IMR-90 (cell line): Measurements from ENCODE around the gene CLRN1. TPM values are rescaled to one million over a fixed set of nuclear protein-coding genes. Genes with fewer than 3 reads are reported as not detected.
A peak's percentile ranks its signal among the peaks of the same experiment; 100 is the strongest.

Experiments used
- ATAC-seq: fragments of 200-7000 bp; cut with Tn5 transposase; 2 replicates; pipeline ENCODE4 v1.9.1; 2020; ENCODE audit warnings: low read depth, mild to moderate bottlenecking, moderate library complexity
- BruUV-seq: library from RNA; stranded (reverse); fragments of 400-500 nt; replicated peaks from 2 replicates; lab custom pipeline; 2021; lab: Mats Ljungman, UMichigan
- CTCF ChIA-PET: fragments of 300-600 bp; formaldehyde crosslinking; extraction: SDS; loops from one replicate; lab custom pipeline; 2021; ENCODE audit warnings: antibody characterized with exemption; lab: Yijun Ruan, JAX
- POLR2A ChIA-PET: fragments of 300-600 bp; sonication (Branson Sonifier 250); formaldehyde crosslinking; loops from one replicate; lab custom pipeline; 2022; ENCODE audit warnings: antibody characterized with exemption; ENCODE audit not compliant: unreplicated experiment; lab: Charles Lee
- DNase-seq: peaks from one replicate; pipeline ENCODE4 v3.0.0; 2013
- H2AFZ ChIP-seq: replicated peaks from 2 replicates; pipeline ENCODE3; 2013; ENCODE audit warnings: low read length, mild to moderate bottlenecking; ENCODE audit not compliant: poor library complexity
- H2AK5ac ChIP-seq: 2 replicates; pipeline ENCODE4 v1.6.1; 2013; ENCODE audit warnings: low read depth, low read length, inconsistent platforms
- H2AK9ac ChIP-seq: replicated peaks from 2 replicates; pipeline ENCODE3; 2013; ENCODE audit warnings: mild to moderate bottlenecking, low read depth, low read length, moderate library complexity; ENCODE audit not compliant: poor library complexity
- H2BK120ac ChIP-seq: 2 replicates; pipeline ENCODE4 v1.6.1; 2013; ENCODE audit warnings: low read depth, low read length, inconsistent platforms
- H2BK15ac ChIP-seq: 3 replicates; pipeline ENCODE4 v1.6.1; 2013; ENCODE audit warnings: low read depth, low read length, inconsistent platforms
- H2BK20ac ChIP-seq: 2 replicates; pipeline ENCODE4 v1.6.1; 2013; ENCODE audit warnings: low read depth, mild to moderate bottlenecking, inconsistent platforms, low read length, moderate library complexity
- H2BK5ac ChIP-seq: 2 replicates; pipeline ENCODE4 v1.6.1; 2013; ENCODE audit warnings: mild to moderate bottlenecking, low read depth, low read length, inconsistent platforms; ENCODE audit not compliant: poor library complexity, severe bottlenecking
- H3K14ac ChIP-seq: replicated peaks from 2 replicates; pipeline ENCODE4 v1.6.1; 2013; ENCODE audit warnings: low read depth, low read length, inconsistent platforms
- H3K18ac ChIP-seq: 2 replicates; pipeline ENCODE4 v1.6.1; 2013; ENCODE audit warnings: low read depth, low read length, control low read depth
- H3K23ac ChIP-seq: 2 replicates; pipeline ENCODE4 v1.6.1; 2013; ENCODE audit warnings: low read depth, low read length, inconsistent platforms
- H3K27ac ChIP-seq: 2 replicates; pipeline ENCODE4 v1.5.1; 2013; ENCODE audit warnings: mild to moderate bottlenecking, control low read depth, low read length; ENCODE audit not compliant: insufficient read depth
- H3K27me3 ChIP-seq: 2 replicates; pipeline ENCODE4 v1.6.1; 2013; ENCODE audit warnings: low read length; ENCODE audit not compliant: control insufficient read depth, insufficient read depth
- H3K36me3 ChIP-seq: 2 replicates; pipeline ENCODE4 v1.6.1; 2013; ENCODE audit warnings: low read length, mixed read lengths; ENCODE audit not compliant: control insufficient read depth, insufficient read depth
- H3K4ac ChIP-seq: 2 replicates; pipeline ENCODE4 v1.6.1; 2013; ENCODE audit warnings: low read depth, low read length, inconsistent platforms
- H3K4me1 ChIP-seq: 2 replicates; pipeline ENCODE4 v1.6.1; 2013; ENCODE audit warnings: low read length, mixed read lengths; ENCODE audit not compliant: control insufficient read depth, insufficient read depth
- H3K4me2 ChIP-seq: 2 replicates; pipeline ENCODE4 v1.6.1; 2013; ENCODE audit warnings: low read depth, mild to moderate bottlenecking, control low read depth, low read length, moderate library complexity
- H3K4me3 ChIP-seq: 2 replicates; pipeline ENCODE4 v1.5.1; 2013; ENCODE audit warnings: low read depth, mild to moderate bottlenecking, control low read depth, low read length, moderate library complexity; ENCODE audit not compliant: insufficient read depth
- H3K56ac ChIP-seq: 2 replicates; pipeline ENCODE4 v1.6.1; 2013; ENCODE audit warnings: low read length, inconsistent platforms; ENCODE audit not compliant: insufficient read depth; ENCODE audit errors: extremely low read depth
- H3K79me1 ChIP-seq, 2 experiments: 2 replicates each; pipeline ENCODE4 v1.6.1; 2013; ENCODE audit warnings: low read length in 2 of 2, inconsistent platforms in 1 of 2, low read depth in 1 of 2
- H3K9ac ChIP-seq: 2 replicates; pipeline ENCODE4 v1.6.1; 2013; ENCODE audit warnings: low read depth, low read length, control low read depth
- H3K9me1 ChIP-seq: 2 replicates; pipeline ENCODE4 v1.6.1; 2013; ENCODE audit warnings: low read length, inconsistent platforms; ENCODE audit not compliant: insufficient read depth
- H3K9me3 ChIP-seq: 2 replicates; pipeline ENCODE4 v1.6.1; 2013; ENCODE audit warnings: low read length; ENCODE audit not compliant: control insufficient read depth, insufficient read depth
- H4K20me1 ChIP-seq: 2 replicates; pipeline ENCODE4 v1.6.1; 2013; ENCODE audit warnings: low read length, inconsistent platforms; ENCODE audit not compliant: insufficient read depth
- H4K5ac ChIP-seq: 2 replicates; pipeline ENCODE4 v1.6.1; 2013; ENCODE audit warnings: mild to moderate bottlenecking, low read depth, low read length, control low read depth
- H4K8ac ChIP-seq, 2 experiments: 2 replicates each; pipeline ENCODE4 v1.6.1; 2013; ENCODE audit warnings: low read depth in 2 of 2, low read length in 2 of 2, control low read depth in 1 of 2, inconsistent platforms in 1 of 2
- H4K91ac ChIP-seq: 2 replicates; pipeline ENCODE4 v1.6.1; 2013; ENCODE audit warnings: low read depth, low read length, inconsistent platforms; ENCODE audit not compliant: insufficient read depth
- MAFK ChIP-seq: IDR thresholded peaks from 2 replicates; pipeline ENCODE4 v1.6.1; 2012; ENCODE audit warnings: low read depth, low read length, improper control_type of control experiment
- SMC3 ChIP-seq: fragments of 150-350 bp; IDR thresholded peaks from 2 replicates; pipeline ENCODE4 v1.6.1; 2016; ENCODE audit warnings: low read depth, mild to moderate bottlenecking, antibody characterized with exemption, low read length, moderate library complexity
- WGBS, 2 experiments: methylation state at CpG; one replicate each; pipeline versions ENCODE4 v1.1.5 to v1.1.7; 2013; ENCODE audit warnings: missing lambda C conversion rate in 2 of 2; ENCODE audit not compliant: insufficient read length in 1 of 2; ENCODE audit errors: extremely low coverage in 2 of 2; 5-methylcytosine and 5-hydroxymethylcytosine counted together
- dilution Hi-C: fragments of 300-500 bp; cut with HindIII; formaldehyde crosslinking; loops from one replicate; pipeline ENCODE4 v1.14.3; 2018; ENCODE audit warnings: low sequenced_read_pairs; ENCODE audit not compliant: unreplicated experiment
- in situ Hi-C: fragments of 300-500 bp; cut with MboI; formaldehyde crosslinking; loops from 3 replicates; pipeline ENCODE4 v1.14.3; 2019; ENCODE audit warnings: low sequenced_read_pairs, inconsistent platforms, mixed read lengths
- intact Hi-C: fragments of 100-400 bp; cut with micrococcal nuclease; formaldehyde crosslinking; loops from 2 replicates; pipeline ENCODE4 v1.10.0; 2022
- polyA plus RNA-seq, 3 experiments: library from polyadenylated mRNA; depleted of rRNA; stranded (reverse); fragments of >200 nt; gene quantifications; 2 replicates each; pipeline ENCODE4 v1.2.3, GENCODE V29; 2012; ENCODE audit warnings: low replicate concordance in 1 of 3
- total RNA-seq: library from RNA; depleted of rRNA; stranded (reverse); fragments of >200 nt; gene quantifications from 2 replicates; pipeline ENCODE4 v1.2.3, GENCODE V29; 2012

Gene CLRN1
- total and polyA plus RNA-seq, 2 of the 4 experiments (the other 2 are of a cell fraction) = not detected

GRCh38 chr3:151003768-151004134 is 31.2 kb upstream of the CLRN1 start:
- no peaks in the 10 kb centered on the region for H3K79me1 ChIP-seq
- no peak overlapping the region for H2BK15ac ChIP-seq
- no peak overlapping the region for H3K4me3 ChIP-seq
- ATAC-seq (no peak), DNase-seq (no peak)
- no peak overlapping the region for H3K23ac ChIP-seq
- no peak overlapping the region for H3K4me2 ChIP-seq
- H3K27ac ChIP-seq = no peak overlapping the region
- no peak overlapping the region for H4K5ac ChIP-seq
- H3K9me1 ChIP-seq = no peaks in the 10 kb centered on the region; the same call in 1 of the 2 replicates
- dilution Hi-C loops = no loop called here
- intact Hi-C loops = no loop called here
- no peak overlapping the region for H2BK120ac ChIP-seq
- H4K8ac ChIP-seq = no peak overlapping the region
- no peak overlapping the region for H2BK20ac ChIP-seq
- ChIA-PET CTCF (interaction anchor here (0.6 kb wide), 1 partner anchor 277 kb away, joined by 3 read pairs; no protein-coding TSS in a partner anchor), POLR2A (no interaction called here)
- H4K91ac ChIP-seq = no peak overlapping the region
- TF ChIP-seq MAFK (peak; percentile 93), SMC3 (no peak)
- H4K20me1 ChIP-seq = no peaks in the 10 kb centered on the region
- H2AK9ac ChIP-seq = no peak overlapping the region
- H3K9me3 ChIP-seq = no peaks in the 10 kb centered on the region
- H3K14ac ChIP-seq = no peak overlapping the region
- H2BK5ac ChIP-seq = no peak overlapping the region
- no peak overlapping the region for H3K4ac ChIP-seq
- H3K56ac ChIP-seq = no peak overlapping the region
- peaks cover 4% of the 10 kb centered on the region; the same call in 1 of the 2 replicates for H3K27me3 ChIP-seq
- H3K18ac ChIP-seq = no peak overlapping the region
- in situ Hi-C loops = no loop called here
- no peak overlapping the region for H2AK5ac ChIP-seq
- no peak overlapping the region for H2AFZ ChIP-seq
- 80% methylated on average over 1 of the region's 2 CpGs; no CpG with 5 or more reads in 1 of the 2 experiments for WGBS, 2 experiments
- peaks cover 4% of the 10 kb centered on the region for H3K4me1 ChIP-seq
- H3K9ac ChIP-seq = no peak overlapping the region
- no peaks in the 10 kb centered on the region for H3K36me3 ChIP-seq
- no TSS peak for BruUV-seq
